GM12892 (cell line): Measurements from ENCODE around the gene ASPM.

Experiments used
- POLR2A ChIP-seq: IDR thresholded peaks from 2 replicates; pipeline ENCODE4 v1.6.1; 2011; ENCODE audit warnings: low read depth, low read length, control low read depth
- POLR2AphosphoS5 ChIP-seq: IDR thresholded peaks from 2 replicates; pipeline ENCODE4 v1.6.1; 2011; ENCODE audit warnings: low read depth, low read length, control low read depth

- no peak for TF ChIP-seq POLR2AphosphoS5
- TF ChIP-seq POLR2A, result no peak
Observed at GRCh38 chr1:197149340-197149739, 2.9 kb upstream of the ASPM start.
